GM19455 (cell line): ENCODE measurements around the gene MALRD1.

Source experiments
- ATAC-seq: cut with Tn5 transposase; IDR thresholded peaks from one replicate; pipeline ENCODE4 v1.9.1; 2021; ENCODE audit not compliant: unreplicated experiment

MALRD1 gene

DNA sequence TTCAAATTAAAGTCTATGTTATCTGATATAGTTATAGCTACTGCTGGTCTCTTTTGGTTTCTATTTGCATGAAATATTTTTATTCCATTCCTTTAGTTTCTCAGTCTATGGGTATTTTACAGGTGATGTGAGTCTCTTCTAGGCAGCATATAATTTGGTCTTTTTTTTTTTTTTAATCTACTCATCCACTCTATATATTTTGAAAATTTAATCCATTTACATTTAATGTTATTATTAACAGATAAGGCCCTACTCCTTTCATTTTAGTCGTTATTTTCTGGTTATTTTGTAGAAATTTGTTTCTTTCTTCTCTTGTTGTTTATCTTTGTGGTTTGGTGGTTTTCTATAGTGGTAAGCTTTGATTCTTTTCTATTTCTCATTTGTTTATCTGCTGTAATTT is 58.8 kb downstream of the MALRD1 start:
- no peak for ATAC-seq

DNA sequence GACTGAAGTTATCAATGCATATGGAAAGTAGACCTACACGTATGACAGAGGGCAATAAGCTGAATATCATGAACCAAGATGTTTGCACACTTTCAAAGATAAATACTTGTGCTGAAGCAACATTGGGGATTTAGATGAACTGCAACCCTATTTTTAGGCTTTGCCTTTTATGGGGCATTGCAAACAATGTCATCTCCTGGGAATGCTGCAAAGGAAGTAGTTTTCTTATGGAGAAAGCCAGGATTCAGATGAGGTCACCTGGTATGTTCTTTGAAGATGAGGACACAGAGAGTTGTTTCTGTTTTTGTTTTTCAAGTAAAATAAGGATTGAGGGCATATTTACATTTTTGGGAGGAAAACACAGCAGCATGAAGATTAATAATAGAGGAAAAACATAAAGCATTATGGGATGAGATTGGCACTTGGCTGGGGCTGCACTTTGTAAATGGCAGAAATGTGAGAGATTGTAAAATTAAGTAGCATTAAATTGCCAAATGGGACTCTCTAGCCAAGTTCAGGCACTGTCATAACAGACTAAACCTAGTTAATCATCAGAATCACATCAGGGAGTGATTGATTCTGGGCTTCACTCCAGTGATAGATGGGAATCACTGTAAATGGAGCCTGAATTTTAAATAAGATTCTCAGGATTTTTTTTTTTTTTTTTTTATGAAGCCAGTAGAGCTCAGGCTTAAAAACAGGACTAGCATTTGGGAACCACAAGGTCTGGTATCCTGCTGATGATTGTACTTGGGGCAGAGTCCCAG is 63.1 kb downstream of the MALRD1 start:
- no peak for ATAC-seq

DNA sequence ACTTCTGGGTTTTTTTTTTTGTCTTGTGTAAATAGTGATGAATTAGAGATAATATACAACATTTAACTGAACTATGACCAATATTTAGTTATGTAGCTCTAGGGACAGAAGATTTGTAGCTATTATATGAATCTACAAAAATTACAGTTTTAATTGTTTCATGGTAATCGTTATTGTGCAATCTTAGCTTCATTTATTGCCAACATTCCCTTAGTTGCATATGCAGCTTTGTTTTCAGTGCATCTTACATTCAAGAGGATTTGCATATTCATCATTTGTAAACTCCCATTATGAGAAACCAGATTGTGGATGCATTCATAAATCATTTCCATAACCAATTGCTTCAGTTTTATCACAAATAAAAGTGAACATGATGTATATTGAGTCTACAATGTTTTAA is 68.8 kb downstream of the MALRD1 start:
- ATAC-seq: no peak

DNA sequence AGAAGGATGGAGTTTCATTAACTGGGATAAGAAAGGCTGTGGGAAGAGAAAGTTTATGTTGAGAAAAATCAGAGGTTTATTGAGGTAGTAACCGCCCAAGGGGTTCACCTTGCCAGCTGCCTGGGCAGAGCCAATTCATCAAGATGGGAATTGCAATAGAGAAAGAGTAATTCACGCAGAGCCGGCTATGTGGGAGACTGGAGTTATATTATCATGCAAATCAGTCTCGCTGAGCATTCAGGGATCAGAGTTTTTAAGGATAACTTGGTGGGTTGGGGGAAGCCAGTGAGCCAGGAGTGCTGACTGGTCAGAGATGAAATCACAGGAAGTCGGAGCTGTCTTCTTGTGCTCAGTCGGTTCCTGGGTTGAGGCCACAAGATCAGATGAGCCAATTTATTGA is 70.6 kb downstream of the MALRD1 start:
- ATAC-seq: no peak

DNA sequence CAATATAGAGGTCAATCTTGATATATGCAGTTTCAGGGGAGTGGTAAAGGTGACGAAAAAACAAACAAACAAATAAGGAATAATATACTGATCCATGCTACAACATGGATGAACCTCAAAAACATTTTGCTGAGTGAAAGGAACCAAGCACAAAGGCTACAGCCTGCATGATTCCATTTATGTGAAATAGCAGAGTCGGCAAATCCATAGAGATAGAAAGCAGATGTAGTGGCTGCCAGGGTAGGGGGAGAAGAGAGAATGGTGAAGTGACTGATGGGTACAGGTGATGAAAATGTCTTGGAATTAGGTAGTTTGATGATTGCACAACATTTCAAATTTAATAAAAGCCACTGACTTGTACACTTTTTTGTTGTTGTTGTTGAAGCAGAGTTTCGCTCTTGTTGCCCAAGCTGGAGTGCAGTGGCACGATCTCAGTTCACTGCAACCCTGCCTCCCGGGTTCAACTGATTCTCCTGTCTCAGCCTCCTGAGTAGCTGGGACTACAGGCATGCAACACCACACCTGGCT is 71.8 kb downstream of the MALRD1 start:
- ATAC-seq: no peak

DNA sequence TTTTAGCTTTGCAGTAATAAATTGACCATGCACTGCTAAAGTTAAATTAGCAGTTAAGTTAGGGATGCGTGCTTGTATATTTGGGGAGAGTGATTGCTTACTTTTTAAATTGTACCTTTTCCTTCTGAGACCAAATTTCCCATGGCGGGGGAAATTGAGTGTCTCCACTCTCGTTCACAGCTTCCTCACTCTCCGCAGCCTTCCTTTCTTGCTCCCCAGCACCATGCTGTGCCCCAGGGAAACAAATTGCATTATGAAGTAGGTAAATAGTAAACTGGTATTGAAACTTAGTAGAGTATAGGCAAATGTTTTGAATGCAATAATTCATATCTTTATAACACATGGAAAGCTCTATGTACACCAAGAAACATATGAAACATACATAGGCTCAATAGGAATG is 85.4 kb downstream of the MALRD1 start:
- ATAC-seq: no peak

DNA sequence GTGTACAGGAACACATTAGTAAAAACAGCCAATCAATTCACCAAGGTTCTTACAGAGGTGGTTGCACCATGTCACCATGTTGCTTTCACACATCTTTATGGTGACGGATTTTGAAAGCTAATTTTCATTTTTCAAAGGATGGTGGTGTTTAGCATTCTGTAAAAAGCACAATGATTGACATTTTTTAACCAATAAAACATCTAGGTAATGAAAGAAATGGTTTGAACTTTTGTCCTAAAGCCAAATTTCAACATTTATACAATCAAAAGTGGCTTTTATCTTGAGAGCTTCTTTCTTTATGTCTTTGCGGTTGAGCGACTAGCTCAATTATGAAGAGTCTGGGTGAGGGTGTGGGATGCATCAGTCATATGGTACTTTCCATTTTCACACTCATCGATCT is 94.4 kb downstream of the MALRD1 start:
- ATAC-seq: no peak

DNA sequence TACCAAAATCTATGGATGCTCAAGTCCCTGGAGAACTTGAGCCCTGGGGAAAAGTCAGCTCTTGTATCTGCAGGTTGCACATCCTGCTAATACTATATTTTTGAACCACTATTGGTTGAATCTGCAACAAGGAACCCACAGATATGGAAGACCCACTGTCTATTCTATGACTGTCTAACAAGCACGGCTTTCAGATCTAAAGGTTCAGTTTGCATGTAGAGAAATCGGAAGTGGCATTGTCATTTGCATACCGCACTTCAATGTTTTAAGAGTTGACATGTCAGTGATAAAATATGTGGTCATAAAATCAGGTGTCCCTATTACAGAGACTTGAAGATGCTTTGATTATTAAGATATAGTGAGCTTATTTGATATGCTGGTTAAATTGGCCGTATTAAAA is 95.6 kb downstream of the MALRD1 start:
- ATAC-seq: no peak

DNA sequence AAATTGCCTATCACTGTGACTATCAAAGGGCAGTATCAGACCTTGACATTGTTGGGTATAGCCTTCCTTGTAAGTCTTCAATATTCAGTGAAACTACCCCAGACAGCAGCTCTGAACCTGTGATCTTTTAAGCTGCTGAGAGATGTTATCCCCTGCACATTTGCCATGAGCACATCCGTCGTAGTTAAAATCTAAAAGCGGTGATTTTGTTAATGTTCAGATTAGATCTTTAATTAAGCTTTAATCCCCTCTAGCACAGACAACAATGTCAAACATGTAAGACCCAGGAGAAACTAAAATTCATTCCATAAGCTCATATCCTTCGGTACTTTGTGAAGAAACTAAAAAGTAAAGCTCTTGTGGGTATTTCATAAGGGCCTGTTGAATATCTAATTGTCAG is 105.8 kb downstream of the MALRD1 start:
- ATAC-seq: no peak

DNA sequence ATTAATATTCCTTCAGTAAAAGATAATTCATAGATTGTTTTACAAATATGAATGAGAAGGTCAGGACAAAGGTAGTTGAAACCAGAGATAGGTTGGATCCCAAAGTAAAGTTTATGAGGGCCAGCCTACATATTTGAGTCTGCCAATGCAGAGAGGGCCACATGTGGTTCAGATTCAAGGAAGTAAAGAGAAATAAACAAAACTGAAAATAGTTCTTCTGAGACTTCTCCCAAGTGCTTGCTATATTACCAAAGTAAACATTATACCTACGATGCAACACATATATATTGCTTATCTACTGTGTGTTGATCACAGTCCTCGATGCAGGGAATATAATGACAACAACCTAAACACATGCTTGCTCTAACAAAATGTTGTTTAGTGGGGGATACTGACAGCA is 109.8 kb downstream of the MALRD1 start:
- ATAC-seq: no peak

DNA sequence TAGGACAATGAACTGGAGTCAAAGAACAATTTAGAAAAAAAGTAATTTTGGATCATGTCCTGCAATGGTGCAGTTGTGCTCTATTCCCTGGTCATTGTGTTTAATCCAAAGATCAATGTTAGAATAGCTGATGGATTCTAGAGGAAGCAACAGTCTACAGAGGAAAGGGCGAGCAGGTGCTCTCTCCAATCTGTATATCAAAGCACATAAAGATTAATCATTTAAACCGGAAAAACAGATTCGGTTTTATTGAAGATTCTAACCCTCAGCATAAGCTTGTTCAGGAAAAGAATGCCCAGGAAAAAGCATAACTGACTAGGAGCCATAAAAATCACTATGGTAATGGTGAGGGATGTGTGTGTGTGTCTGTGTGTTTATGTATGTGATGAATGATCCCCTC is 110.3 kb downstream of the MALRD1 start:
- ATAC-seq: no peak

DNA sequence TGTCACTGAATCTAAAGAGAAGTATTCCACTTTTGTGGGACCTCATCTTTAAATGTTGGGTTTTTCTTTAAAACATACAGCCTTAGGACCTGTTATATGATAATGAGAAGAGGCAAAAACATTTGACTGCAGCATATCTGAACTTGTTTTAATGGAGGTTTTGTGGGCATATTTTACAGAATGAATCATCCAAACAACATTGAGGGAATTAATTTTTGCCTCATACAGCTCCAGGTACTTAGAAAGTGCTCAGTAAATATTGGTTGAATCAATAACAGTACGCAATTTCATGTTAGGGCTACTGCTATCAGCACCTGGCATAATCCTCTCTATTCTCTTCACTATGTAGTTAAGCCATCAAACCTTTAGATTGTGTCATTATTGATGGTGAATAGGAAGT is 115.9 kb downstream of the MALRD1 start:
- no peak for ATAC-seq

DNA sequence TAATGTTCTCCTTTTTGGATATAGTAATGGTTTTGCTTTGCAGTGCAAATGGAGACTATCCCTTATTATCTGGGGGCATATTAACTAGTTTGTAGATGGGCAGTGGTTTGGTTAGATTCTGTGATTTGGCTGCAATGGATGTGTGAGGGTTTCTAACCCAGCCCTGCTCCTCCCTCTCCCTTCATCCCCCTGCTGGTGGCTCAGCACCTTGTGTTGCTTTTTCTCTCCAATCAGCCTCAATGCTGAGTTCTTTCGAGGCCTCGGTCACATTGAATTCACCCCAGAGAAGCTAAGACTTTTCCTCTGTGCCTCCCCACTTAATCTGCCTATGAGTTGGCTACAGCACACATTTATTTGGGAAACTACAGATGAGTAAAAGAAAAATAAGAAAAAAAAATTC is 120.0 kb downstream of the MALRD1 start:
- no peak for ATAC-seq

DNA sequence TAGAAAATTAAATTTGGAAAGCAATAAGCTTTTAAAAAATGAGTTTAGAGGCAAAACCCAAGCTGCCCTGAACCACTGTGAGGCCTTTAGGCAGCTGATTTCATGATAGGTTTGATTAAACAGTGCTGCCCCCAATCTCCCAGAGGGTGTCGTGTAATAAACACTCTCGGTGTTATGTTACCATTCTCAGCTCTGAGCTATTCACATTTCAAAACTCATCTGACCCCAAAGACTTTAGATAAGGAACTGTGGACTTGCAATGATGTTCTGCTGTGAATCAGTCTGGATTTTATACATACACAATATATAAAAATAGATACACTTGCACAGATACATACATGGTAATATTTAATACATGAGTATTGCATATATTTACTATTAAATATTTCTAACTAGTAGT is 120.4 kb downstream of the MALRD1 start:
- no peak for ATAC-seq

DNA sequence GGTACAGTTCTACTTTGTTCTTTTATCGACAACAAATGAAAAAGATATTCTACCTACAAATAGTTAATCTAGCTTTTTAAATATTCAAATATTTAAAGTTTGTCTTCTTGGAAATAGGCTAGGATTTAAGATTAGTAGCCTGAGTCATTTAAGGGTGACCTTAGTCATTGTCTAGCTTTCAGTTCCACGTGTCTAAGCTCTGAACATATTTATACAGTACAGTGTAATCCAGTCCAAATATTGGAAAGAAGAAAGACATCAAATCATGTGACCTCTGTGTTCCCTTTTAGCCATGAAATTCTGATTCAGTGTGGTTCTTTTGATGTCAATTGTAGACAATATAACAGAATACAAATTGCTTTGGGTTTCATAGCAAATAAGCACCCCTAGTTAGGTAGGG is 121.1 kb downstream of the MALRD1 start:
- no peak for ATAC-seq

DNA sequence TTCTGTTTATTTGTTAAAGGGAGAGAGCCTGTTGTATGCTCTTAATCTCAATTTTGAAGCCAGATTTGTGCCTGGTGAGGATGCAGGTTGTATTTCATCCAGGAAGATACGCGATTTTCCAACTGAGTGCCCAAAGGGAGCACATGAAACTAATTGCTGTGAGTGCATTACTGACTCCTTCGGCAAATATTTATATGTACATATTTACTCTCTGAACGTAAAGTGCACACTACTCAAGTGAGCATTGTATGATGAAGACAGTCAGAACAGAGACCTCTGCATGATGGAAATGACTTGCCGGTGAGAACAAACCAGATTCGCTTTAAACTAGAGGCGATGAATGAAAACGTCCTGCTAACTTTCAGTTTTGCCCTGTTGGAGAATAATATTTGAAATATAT is 130.1 kb downstream of the MALRD1 start:
- no peak for ATAC-seq

DNA sequence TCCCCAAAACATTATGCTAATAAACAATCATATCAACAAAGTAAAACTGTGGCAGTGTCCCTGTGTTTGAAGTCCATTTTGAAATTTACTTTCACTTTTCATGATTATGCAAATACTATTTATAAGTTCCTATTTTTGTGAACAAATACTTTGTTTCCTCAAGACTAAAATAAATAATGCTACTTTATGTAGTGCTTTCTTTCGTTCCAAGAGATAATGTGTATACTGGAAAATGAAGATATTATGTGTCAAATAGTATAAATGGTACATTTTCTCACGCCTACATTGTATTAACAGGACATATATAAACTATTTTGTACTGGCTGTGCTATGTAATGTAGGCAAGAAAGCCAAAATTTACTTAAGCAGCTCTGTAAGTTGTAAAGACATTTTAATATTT is 136.3 kb downstream of the MALRD1 start:
- ATAC-seq: no peak

DNA sequence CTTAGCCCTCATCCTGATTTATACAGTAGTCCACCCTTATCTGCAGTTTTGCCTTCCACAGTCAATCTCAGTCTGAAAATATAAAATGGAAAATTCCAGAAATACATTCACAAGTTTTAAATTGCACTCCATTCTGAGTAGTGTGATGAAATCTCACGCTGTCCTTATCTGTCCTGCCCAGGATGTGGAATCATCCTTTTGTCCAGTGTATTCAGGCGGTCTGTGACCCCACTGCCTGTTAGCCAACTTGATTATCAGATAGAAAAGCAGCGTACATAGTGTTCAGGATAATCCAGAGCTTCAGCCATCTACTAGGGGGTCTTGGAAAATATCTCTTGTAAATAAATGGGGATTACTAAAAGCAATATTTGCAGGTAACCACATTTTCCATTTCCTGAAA is 146.3 kb downstream of the MALRD1 start:
- ATAC-seq: no peak

DNA sequence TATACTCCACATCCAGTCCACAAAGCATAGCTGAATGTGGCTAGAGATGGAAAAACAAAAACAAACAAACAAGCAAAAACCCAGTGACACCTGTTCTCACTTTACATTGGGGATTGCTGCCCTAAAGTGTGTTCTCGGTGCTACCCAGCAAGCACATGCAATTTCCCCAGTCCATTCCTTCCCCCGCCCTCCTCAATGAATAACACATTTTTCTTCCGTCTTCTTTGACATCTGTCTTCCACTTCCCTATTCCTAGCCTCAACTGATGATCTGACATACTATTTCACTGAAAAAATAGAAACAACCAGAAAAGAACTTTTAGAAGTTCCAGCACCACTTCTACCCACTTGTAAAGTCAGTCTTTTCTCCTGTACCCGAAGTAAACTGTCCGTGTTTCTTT is 147.1 kb downstream of the MALRD1 start:
- no peak for ATAC-seq

DNA sequence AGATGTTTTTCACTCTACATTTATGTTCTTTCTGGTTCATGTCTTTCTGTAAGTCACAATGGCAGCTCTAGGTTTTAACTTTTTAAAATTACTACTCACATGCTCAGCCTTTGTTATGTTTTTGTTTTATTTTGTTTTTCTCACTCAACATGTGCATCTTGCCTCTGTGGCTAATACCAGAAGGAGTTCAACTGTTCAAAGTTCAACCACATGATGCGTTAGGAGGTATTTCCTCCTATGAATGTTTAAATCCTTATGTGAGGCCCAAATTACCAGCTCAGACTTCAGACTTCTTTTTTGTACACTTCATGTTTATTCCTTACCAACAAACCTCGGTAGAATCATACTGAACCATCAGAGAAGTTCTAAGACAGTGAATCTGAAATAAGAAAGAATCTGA is 151.6 kb downstream of the MALRD1 start:
- ATAC-seq: no peak

DNA sequence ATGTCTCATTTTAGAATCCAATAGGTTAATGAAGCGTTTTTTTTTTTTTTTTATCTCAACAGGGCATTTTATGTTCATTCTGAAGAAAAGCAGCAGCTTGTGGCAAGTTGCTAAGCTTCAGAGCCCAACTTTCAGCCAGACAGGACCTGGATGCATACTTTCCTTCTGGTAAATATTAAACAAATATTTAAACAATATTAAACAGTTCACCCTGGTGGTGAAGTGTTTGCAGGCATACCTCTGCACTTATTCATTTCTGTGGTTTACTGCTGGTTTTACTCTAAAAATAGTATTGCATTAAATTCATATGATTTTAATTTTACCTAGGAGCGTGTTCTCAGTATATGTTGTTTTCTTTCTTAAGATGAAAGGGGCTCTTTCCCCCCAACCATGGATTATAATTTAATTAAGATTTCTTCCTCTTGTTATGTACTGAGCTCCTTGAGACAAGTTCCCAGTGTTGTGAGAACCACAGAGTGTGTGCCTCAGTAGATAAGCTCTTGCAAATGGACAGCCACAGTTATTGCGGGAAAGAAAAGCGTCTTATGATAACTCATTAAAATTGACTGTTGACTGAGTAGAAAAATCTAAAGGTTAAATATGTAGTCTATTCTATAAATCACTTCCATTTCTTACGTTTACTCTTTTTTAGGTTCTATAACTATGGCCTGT is 155.8 kb downstream of the MALRD1 start:
- no peak for ATAC-seq

DNA sequence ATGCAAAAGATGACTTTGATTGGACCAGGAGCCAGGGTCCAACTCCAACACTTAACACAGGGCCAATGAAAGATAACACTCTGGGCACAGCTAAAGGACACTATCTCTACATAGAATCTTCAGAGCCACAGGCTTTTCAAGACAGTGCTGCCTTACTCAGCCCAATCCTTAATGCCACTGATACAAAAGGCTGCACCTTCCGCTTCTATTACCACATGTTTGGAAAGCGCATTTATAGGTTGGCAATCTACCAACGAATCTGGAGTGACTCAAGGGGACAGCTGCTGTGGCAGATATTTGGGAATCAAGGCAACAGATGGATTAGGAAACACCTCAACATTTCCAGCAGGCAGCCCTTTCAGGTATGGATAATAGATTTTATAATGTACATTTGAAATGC is 160.7 kb downstream of the MALRD1 start:
- ATAC-seq: no peak

DNA sequence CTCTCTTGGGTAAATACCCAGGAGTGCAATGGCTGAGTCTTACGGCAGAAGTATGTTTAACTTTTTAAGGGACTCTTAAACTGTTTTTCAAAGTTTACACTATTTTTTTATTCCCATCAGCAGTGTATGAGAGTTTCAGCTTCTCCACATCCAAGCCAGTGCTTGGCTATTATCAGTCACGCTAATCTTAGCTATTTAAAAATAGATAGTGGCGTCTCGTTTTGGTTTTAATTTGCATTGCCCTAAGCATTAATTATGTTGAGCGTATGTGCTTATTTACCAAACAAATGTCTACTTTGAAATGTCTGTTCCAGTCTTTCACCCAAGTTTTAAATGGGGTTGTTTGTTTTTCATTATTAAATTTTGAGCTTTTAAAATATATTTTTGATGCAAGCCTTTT is 164.0 kb downstream of the MALRD1 start:
- no peak for ATAC-seq
